ENCODE measurements around the gene FAAP100.

- TF ChIP-seq CTCF (IDR thresholded peaks at IDR 0.05) (no peak), POLR2A (IDR thresholded peaks at IDR 0.05) (no peak), EP300 (IDR thresholded peaks at IDR 0.05) (no peak), POLR2AphosphoS5 (IDR thresholded peaks at IDR 0.05) (no peak)
Observed at GRCh38 chr17:81489998-81490992, 61.9 kb downstream of the FAAP100 start.

Data from upper lobe of left lung (tissue), 4 donors.